Measurements from ENCODE around the gene ALKBH1. TPM values are rescaled to one million over a fixed set of nuclear protein-coding genes. Genes with fewer than 3 reads are reported as not detected.

ALKBH1 gene, protein sequence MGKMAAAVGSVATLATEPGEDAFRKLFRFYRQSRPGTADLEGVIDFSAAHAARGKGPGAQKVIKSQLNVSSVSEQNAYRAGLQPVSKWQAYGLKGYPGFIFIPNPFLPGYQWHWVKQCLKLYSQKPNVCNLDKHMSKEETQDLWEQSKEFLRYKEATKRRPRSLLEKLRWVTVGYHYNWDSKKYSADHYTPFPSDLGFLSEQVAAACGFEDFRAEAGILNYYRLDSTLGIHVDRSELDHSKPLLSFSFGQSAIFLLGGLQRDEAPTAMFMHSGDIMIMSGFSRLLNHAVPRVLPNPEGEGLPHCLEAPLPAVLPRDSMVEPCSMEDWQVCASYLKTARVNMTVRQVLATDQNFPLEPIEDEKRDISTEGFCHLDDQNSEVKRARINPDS
- total RNA-seq = 9.1 and 12.6 TPM in 2 replicates

GRCh38 chr14:77707724-77708408 is at the start of gene ALKBH1, which contains the start of gene SLIRP:
Gene ALKBH1 (minus strand): TSS chr14:77708023. CDS start chr14:77708004, 19 bp downstream.
Gene SLIRP (plus strand): TSS chr14:77708103. CDS start chr14:77708112, 9 bp downstream.

Small RNA genes within 50 kb of the gene (small RNA-seq; reads per million reads assigned to genes)
- not detected for gene COX6CP11

Other genes starting within 250 kb of the ALKBH1 start
- gene AHSA1, start 249.9 kb downstream of the ALKBH1 start, total RNA-seq = 55.7 and 63.4 TPM in 2 replicates
- gene ISM2, start 209.2 kb downstream of the ALKBH1 start, total RNA-seq = under 0.01 and 0.22 TPM in 2 replicates
- 27.9 and 54.1 TPM in 2 replicates for gene SPTLC2, start 91.4 kb downstream of the ALKBH1 start, total RNA-seq
- gene SLIRP, start 80 bp upstream of the ALKBH1 start, total RNA-seq = 39.7 and 139 TPM in 2 replicates
- 30.7 and 51.8 TPM in 2 replicates for gene SNW1, start 53.1 kb upstream of the ALKBH1 start, total RNA-seq
- 5.1 and 8.6 TPM in 2 replicates for gene ADCK1, start 92.1 kb upstream of the ALKBH1 start, total RNA-seq

Measured in placental epithelial cell (primary cell).